COLO668 (cell line): ENCODE measurements around the gene HTT.

Source experiments
- DNase-seq: peaks from one replicate; lab custom pipeline; 2025; ENCODE audit not compliant: unreplicated experiment; lab: John Stamatoyannopoulos, UW

The HTT gene

DNA sequence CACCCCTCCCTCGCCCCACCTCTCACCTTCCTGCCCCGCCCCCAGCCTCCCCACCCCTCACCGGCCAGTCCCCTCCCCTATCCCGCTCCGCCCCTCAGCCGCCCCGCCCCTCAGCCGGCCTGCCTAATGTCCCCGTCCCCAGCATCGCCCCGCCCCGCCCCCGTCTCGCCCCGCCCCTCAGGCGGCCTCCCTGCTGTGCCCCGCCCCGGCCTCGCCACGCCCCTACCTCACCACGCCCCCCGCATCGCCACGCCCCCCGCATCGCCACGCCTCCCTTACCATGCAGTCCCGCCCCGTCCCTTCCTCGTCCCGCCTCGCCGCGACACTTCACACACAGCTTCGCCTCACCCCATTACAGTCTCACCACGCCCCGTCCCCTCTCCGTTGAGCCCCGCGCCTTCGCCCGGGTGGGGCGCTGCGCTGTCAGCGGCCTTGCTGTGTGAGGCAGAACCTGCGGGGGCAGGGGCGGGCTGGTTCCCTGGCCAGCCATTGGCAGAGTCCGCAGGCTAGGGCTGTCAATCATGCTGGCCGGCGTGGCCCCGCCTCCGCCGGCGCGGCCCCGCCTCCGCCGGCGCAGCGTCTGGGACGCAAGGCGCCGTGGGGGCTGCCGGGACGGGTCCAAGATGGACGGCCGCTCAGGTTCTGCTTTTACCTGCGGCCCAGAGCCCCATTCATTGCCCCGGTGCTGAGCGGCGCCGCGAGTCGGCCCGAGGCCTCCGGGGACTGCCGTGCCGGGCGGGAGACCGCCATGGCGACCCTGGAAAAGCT is at the start of gene HTT, which contains the start of gene HTT-AS:
Gene HTT, plus strand, starts transcription at position 604 of the 768 bp plus-strand sequence. Its CDS starts 145 bp downstream, at position 749.
Gene HTT-AS, minus strand, starts transcription at position 461 of the 768 bp plus-strand sequence.
- peak; percentile 91 for DNase-seq

DNA sequence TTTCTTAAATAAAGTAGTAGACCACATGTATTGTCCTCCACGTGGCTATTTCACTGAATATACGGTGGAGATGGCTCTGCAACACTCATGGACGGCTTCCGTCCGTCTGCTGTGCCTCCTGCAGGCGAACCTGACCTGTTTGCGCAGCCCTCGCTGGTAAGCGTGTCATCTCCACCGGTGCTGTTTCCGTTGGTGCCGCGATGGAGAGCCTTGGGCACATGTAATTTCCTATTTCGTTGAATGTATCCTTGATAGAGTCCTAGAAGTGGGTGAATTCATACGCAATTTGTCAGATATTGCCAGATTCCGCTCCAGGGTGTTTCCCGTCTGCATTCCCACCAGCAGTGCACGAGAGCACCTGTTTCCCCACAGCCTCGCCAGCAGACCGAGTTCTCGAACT is 48.6 kb upstream of the HTT start:
- no peak for DNase-seq

DNA sequence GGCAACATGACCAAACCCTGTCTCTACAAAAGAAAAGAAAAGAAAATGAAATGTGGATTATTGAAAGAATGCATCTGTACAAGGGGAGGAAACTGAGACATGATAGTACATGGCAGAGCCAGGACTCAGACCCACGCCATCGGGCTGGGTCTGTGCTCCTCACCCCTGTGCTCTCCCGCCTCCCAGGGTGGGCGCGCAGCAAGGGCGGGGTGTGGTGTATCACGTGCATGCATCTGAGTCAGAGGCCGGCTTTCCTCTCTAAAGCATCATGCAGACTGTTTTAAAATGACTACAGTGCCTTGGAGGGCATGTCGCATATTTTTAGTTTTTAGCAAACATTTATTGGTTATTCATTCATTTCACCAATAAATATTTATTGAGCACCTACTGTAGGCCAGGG is 47.9 kb upstream of the HTT start:
- DNase-seq = no peak

DNA sequence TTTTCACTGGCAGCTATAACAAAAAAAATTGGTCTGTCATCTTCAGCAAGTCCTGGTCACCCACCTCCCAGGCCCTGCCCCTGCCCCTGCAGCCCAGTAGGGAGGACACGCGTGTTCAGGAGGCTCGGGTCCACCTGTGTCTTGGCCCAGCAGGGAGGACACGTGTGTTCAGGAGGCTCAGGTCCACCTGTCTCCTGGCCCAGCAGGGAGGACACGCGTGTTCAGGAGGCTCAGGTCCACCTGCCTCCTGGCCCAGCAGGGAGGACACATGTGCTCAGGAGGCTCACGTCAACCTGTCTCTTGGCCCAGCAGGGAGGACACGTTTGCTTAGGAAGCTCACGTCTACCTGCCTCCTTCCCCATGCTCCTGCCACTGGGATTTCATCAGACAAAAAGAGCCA is 45.0 kb upstream of the HTT start:
- DNase-seq = no peak

DNA sequence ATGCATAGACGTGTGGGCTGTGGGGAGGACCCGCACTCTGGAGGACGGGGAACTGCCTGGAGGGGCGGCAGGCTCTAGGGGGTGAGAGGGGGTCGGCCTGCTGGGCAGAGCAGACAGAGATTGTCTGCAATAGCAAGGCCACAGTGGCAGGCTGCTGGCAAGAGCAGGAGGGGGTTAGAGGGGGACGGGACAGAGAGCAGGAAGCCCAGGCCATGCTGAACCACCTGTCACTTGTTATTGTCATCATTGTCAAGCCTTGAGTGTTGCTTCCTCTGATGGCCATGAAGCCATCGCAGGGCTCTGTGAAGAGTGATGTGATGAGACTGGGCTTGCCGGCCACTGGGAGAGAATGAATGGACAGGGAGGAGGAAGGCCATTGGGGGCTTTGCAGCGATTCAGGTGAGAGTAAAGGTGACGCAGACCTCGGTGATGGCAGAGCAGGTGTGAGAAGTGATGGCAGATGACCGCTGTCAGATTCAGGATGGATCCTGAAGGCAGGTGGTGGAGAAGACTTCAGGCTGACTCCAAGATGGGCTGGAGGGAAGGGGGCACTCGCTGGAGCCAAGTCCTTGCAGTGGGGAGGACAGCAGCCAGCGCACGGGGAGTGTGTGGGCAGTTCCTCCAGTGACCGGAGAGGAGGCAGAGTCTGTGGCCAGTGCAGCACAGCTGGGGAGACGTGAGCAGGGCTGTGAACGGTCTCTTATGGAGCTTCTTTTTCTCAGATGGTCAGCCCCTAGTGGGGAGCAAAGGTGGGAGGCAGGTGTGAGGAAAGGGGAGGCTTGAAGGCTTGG is 43.7 kb upstream of the HTT start:
- DNase-seq = no peak

DNA sequence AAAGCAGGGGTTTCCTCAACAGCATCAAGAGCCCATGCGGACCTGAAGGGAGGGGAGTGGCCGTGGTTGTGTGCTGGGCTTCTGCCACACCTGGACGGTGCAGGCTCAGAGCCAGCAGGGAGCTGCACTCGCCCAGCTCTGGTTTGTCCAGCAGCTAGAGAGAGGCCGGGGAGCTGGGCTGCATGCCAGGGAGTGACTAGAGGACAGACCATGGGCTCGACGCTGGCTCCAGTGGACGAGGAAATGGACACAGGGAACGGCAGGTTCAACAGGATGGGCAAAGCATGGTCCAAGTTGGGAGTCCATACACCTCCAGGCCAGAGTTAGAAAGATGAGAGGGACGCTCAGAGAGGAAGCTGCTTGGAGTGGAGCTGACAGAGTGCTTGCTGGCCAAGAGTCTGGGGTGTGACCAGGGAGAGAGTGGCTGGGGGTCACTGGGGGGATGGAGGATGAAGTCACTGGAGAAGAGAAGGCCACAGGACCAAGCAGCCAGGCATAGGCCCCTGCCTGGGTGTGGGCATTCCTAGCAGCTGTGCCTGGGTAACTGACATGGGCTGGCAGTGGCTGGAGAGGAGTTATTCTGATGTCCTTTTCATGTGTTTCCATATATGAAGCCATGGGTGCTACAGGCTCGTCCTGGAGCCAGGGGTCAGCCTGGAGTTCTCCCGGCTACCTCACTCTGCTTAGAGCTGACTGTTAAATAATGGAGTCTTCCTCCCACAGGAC is 43.0 kb upstream of the HTT start:
- no peak for DNase-seq

DNA sequence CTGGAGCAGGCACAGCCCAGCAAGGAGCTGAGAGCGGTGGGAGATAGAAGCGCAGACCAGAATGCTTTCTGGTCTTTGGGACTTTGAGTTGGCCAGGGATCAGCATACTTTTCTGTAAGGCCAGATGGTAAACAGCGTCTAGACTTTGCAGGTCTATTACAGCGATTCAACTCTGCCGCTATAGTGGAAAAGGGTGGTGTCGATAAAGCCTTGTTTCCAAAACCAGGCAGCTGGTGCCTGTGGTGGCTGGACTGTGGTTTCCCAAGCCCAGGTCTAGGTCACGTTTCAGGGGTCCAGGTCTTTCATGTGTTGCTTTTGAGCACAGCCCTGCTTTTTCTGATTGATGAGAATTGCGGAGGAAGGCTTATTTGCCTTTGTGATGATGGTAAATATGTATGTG is 40.2 kb upstream of the HTT start:
- no peak for DNase-seq

DNA sequence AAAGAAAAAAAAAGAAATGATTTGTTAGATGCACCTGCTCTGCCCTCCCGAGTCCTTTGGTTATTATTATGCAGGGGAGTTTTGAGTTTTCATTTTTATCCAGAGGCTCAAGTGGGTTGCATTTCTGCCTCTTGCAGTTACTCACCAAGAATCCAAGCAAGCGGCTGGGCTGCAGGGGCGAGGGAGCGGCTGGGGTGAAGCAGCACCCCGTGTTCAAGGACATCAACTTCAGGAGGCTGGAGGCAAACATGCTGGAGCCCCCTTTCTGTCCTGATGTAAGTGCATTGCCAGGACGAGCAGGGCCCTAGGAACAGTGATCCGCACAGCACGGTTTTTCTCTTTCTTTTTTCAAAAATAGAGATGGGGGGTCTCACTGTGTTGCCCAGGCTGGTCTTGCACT is 39.2 kb upstream of the HTT start:
- no peak for DNase-seq

DNA sequence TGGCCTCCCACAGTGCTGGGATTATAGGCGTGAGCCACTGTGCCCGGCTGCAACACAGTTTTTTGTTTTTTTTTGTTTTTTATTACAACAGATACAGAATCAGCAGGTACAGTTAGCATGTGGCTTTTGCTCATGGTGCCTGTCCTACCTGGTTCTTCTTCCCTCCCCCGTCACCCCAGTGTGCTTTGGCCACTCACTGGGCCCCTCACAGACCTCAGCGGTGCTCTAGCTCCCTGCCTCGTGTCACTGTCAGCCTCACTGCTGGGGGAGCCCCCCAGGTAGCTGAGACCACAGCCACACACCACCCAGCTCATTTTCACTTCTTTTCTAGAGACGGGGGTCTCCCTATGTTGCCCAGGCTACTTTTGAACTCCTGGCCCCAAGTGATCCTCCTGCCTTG is 38.8 kb upstream of the HTT start:
- no peak for DNase-seq

DNA sequence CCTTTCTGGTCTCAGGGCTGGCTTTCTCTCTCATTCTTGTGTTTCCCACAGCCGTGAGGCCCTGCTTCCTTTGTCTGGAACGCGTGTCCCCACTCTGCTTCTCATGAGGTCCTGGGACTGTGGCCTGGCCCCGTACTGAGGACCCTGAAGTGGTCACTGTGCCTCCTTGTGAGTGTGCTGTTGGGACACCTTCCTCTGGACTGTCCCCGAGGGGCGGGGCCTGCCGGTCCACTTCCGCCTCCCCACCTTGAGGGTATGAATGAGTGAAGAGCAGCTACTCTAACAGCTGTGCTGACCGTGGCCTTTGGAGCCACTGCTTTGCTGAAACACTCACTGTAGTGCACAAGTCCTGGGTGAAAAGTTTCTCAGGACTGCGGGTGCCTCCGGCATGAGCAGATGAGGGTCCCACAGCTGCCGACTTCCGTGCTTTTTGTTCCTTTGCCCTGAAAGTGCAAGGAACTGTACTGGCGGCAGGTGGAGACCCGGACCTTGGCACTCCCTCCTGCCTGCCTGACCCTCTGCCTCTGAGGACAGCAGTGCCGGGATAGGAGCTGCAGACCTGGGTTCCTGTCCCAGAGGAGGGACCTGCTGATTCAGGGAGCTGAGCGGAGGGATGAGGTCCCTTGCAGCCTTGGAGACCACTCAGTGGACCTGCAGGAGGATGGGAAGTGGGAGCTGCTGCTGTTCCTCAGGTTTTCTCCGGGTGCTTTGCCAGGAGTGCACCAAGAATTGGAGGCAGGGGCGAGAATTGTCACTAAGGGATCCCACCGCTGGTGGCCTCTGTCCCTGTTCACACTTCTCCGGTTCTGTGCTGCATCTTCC is 38.1 kb upstream of the HTT start:
- DNase-seq = no peak

DNA sequence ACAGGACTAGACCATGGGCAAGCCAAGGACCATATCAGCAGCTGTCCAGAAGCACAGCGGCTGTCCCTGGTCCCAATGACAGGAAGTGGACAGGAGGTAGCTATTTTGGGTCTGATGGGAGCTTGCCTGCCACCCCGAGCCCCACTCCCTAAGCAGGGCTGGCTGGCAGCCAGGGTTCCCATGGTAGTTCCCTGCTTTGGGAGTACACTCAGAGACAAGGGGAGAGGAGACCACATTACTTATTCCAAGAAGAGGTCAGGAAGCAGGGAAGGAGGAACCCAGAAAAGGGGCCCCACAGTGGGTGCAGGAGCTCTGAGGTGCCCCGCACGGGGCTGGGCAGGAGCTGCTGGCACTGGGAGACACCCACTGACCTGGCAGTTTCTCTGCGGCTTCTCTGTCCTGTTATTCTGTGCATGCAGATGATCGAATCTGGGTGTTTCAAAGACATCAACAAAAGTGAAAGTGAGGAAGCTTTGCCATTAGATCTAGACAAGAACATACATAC is 36.5 kb upstream of the HTT start:
- DNase-seq = peak; percentile 9

DNA sequence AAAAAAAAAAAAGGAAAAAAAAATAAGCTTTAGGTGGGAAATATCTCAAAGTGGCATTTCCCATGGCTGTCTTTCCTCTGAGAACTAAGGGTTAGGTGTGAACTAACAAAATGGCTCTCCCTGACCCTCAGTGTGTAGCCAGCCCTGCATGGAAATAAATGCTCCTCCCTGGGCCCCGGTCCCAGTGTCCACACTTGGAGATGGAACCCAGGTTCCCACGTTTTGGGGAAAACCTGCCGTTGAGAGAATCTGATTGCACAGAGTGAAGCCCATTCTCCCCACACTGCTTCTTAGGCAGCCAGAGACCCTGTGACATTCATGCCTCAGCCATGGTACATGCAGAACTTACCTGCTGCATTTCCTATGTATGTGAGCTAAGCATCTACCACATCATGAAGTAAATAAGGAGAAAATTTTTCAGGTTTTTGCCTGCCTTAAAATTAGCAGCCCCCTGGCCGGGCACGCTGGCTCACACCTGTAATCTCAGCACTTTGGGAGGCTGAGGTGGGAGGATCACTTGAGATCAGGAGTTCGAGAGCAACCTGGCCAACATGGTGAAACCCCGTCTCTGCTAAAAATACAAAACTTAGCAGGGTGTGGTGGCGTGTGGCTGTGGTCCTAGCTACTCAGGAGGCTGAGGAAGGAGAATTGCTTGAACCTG is 34.6 kb upstream of the HTT start:
- DNase-seq = no peak

DNA sequence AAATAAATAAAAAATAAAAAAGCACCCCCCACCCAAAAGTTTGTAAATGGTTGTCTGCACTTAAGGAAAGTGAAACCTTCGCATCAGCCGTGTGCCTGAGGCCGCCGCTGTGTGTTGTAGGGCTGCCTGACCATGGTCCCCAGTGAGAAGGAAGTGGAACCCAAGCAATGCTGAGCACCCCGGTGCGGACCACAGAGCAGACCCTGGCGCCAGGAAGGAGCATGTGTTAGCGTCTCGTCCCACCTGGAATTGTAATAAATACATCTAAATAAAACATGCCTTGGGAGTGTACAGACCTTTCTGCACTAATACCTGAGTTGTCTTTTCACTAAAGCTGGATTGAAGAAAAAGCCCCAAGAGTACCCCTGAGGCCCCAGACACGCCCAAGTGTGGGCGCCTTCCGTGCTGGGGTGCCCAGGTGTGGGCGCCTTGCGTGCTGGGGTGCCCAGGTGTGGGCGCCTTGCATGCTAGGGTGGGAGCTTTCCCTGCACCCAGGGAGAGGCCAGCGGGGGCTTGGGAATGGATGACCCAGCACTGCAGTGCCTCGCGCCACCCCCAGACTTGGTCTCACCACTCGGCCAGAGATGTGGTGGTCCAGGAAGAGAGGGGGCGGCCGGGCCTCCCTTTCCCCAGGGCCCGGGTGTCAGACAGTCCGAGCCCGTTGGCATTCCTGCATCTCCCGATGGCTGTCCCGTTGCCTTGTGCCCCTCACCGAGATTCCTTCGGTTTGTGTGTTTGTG is 33.9 kb upstream of the HTT start:
- DNase-seq = no peak

DNA sequence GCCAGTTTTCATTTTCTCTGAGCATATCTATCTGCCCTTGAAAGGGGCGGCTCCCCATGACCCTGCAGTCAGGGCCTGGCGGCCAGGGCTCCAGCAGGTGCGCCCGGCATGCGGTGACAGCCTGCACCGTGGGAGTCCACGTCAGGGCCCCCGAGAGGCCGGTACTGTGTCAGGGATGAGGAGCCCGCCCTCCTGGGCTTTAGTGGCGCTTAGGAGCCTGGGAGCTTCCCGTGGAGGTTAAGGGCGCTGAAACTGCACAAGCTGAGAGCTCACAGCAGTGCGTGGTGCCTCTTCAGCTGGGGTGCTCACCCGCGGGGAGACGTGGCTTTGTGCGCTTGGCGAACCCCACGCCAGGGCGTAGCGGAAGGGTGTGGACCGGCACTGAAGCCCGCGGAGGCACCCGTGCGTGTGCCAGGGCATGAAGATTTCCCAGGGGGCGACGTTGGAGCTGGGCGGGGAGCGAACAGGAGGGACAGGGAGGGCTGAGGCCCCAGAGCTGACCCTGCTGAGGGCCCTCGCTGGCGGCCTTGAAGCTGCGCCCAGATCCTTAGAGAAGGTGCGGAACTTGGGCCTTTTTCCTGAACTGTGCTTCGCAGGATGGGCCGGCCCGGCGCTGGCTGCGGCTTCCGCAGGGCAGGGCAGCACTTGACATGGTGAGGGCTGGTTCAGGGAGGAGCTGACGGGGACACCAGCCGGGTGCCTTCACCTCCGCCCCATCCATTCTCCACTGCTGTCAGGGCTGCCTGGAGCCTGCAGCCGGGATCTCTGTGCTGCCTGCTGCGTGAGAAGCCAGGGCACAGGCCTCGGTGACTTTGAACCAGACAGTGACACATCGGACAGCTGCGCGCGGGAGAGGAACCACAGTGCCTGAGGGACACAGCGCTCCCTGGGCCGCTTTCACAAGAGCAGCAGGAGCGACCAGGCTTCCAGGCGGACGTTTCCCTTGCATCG is 33.0 kb upstream of the HTT start:
- peak; percentile 72 for DNase-seq

DNA sequence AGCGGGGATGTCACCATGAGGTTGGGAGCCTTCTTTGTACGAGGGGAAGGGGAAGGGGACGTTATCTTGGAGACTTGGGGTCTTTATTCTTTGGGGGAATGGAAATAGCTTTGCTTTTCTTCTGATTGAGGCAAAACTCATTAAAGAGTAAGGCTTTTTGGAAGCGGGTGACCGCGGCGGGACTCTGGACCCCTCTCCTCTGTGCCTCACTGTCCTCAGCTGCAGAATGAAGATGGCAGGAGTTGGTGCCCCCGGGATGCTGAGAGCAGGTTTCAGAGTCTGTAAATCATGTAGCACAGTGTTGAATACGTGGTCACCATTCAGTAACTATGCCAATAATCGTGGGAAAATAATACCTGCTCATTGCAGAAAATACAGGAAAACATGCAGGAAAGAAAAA is 32.3 kb upstream of the HTT start:
- no peak for DNase-seq

DNA sequence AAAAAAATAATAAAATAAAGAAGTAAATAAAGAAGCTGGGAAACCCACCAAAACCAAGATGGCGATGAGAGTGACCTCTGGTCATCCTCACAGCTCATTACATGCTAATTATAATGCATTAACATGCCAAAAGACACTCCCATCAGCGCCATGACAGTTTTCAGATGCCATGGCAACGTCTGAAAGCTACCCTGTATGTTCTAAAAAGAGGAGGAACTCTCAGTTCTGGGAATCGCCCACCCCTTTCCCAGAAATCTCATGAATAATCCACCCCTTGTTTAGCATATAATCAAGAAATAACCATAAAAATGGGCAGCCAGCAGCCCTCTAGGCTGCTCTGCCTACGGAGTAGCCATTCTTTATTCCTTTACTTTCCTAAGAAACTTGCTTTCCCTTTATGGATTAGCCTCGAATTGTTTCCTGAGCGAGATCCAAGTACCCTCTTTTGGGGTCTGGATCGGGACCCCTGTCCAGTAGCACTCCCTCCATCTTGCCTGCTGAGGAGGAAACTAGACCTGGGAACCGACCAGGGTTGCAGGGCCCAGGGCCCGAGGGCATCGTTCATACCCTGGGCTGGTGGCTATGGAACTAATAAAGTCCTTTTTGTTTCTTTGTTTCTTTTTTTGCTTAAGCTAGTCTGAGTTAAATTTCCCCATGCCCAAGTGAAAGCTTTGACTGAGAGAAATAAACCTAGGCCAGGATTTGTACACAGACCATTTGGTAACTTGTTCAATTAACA is 31.0 kb upstream of the HTT start:
- DNase-seq = no peak
